Measurements from ENCODE around the gene SLC32A1. TPM values are rescaled to one million over a fixed set of nuclear protein-coding genes. Genes with fewer than 3 reads are reported as not detected.

The SLC32A1 gene
- total and polyA plus RNA-seq, 10 donors, result not detected

DNA sequence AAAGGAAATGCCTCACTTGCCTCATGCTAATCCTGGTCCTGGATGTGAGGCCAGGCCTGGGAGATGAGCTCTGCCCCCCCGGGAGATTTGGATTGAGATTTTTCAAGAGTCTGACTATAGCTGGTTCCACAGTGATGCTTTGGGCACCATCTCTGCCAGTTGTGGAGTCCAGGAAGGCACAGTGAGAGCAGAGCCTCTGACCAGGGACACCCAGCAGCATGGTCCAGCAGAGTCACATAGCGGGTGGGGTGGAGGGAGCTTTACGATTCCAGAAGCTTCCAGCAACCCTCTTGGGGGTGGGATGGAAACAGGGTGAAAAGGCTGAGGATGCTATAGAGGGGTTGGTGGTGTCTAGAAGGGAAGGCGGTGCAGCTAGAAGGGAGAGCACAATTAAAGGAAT is 8.7 kb downstream of the SLC32A1 start:
- peaks cover 13 to 100% (median 80%) of the 10 kb centered on the region in 7 donors for H3K27me3 ChIP-seq (replicated peaks in 1 of 7)
- peaks cover 6 to 40% (median 35%) of the 10 kb centered on the region in 6 donors for H3K4me1 ChIP-seq
- no peak overlapping the region for H3K27ac ChIP-seq
- TF ChIP-seq POLR2A (IDR thresholded peaks at IDR 0.05) (no peak), POLR2AphosphoS5 (IDR thresholded peaks at IDR 0.05) (no peak), CTCF (IDR thresholded peaks at IDR 0.05 in 8 of 11, conservative IDR thresholded peaks at IDR 0.05 in 3 of 11) (no peak)
- H3K9me3 ChIP-seq, result peaks cover 0 to 8% (median 0%) of the 10 kb centered on the region in 8 donors
- H3K36me3 ChIP-seq, result no peaks in the 10 kb centered on the region
- H3K4me3 ChIP-seq, result no peak overlapping the region
- intact Hi-C loops (cut with DNase I; ENCODE audit: low total_unique reads), result no loop called here
- 77 to 94% (median 83%) methylated on average over 4 of the region's 4 CpGs for WGBS, 5 donors
- no peak for DNase-seq

DNA sequence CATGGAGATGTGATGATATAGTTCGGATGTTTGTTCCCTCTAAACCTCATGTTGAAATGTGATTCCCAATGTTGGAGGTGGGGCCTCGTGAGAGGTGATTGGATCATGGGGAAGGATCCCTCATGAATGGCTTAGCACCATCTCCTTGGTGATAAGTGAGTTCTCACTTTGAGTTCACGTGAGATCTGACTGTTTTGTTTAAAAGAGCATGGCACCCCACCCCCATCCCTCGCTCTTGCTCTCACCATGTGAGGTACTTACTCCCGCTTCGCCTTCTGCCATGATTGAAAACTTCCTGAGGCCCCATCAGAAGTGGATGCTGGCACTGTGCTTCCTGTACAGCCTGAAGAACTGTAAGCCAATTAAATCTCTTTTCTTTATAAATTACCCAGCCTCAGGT is 10.9 kb downstream of the SLC32A1 start:
- Histone ChIP-seq H3K27ac (no peak overlapping the region), H3K27me3 (replicated peaks in 1 of 7) (peaks cover 3 to 97% (median 58%) of the 10 kb centered on the region in 7 donors), H3K4me1 (peaks cover 6 to 18% (median 17%) of the 10 kb centered on the region in 6 donors), H3K36me3 (no peaks in the 10 kb centered on the region), H3K9me3 (no peaks in the 10 kb centered on the region), H3K4me3 (no peak overlapping the region)
- 30 to 34% (median 33%) methylated on average over 6 of the region's 6 CpGs for WGBS, 5 donors
- TF ChIP-seq POLR2A (IDR thresholded peaks at IDR 0.05) (no peak), POLR2AphosphoS5 (IDR thresholded peaks at IDR 0.05) (no peak), CTCF (IDR thresholded peaks at IDR 0.05 in 8 of 11, conservative IDR thresholded peaks at IDR 0.05 in 3 of 11) (no peak)
- intact Hi-C loops (cut with DNase I; ENCODE audit: low total_unique reads), result no loop called here
- DNase-seq, result no peak

DNA sequence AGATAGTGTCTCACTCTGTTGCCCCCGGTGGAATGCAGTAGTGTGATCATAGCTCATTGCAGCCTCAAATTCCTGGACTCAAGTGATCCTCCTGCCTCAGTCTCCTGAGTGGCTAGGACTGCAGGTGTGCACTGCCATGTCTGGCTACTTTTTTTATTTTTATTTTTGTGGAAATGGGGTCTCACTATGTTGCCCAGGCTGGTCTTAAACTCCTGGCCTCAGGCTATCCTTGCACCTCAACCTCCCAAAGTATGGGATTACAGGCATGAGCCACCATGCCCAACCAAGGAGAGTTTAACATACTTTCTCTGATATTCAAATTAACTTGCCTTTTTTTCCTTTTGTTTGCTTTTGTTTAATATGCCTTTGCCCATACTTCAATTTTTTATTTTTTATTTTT is 13.6 kb downstream of the SLC32A1 start:
- 77 to 97% (median 85%) methylated on average over 1 of the region's 1 CpG for WGBS, 5 donors
- no peaks in the 10 kb centered on the region for H3K4me1 ChIP-seq

GRCh38 chr20:38745757-38746156 is 21.5 kb downstream of the SLC32A1 start:
- Histone ChIP-seq H3K9me3 (no peaks in the 10 kb centered on the region), H3K27me3 (replicated peaks in 1 of 7) (peaks cover 0 to 25% (median 6%) of the 10 kb centered on the region in 7 donors), H3K4me3 (no peak overlapping the region), H3K27ac (no peak overlapping the region), H3K36me3 (no peaks in the 10 kb centered on the region), H3K4me1 (peaks cover 6 to 28% (median 21%) of the 10 kb centered on the region in 6 donors)
- no peak for DNase-seq
- intact Hi-C loops (cut with DNase I; ENCODE audit: low total_unique reads), result no loop called here
- TF ChIP-seq POLR2AphosphoS5 (IDR thresholded peaks at IDR 0.05) (no peak), POLR2A (IDR thresholded peaks at IDR 0.05) (no peak), CTCF (IDR thresholded peaks at IDR 0.05 in 8 of 11, conservative IDR thresholded peaks at IDR 0.05 in 3 of 11) (no peak)
- WGBS, 5 donors, result 91 to 98% (median 93%) methylated on average over 2 of the region's 2 CpGs

More for the DNA sequence above, 13.6 kb downstream of the SLC32A1 start:
- H3K36me3 ChIP-seq, result no peaks in the 10 kb centered on the region
- H3K4me3 ChIP-seq, result no peak overlapping the region
- no peak for TF ChIP-seq CTCF (IDR thresholded peaks at IDR 0.05 in 8 of 11, conservative IDR thresholded peaks at IDR 0.05 in 3 of 11)
- no peak for TF ChIP-seq POLR2A (IDR thresholded peaks at IDR 0.05)
- DNase-seq, result no peak
- no peaks in the 10 kb centered on the region for H3K9me3 ChIP-seq
- no peak overlapping the region for H3K27ac ChIP-seq
- H3K27me3 ChIP-seq (replicated peaks in 1 of 7), result peaks cover 2 to 97% (median 42%) of the 10 kb centered on the region in 7 donors
- intact Hi-C loops (cut with DNase I; ENCODE audit: low total_unique reads), result no loop called here

All from spleen (tissue), 11 donors.